UCSD-AML1 (cell line): ENCODE data around the gene TDP2.
A peak's percentile ranks its signal among the peaks of the same experiment; 100 is the strongest.
"Not testable (repeated sequence)": the region's sequence is repeated elsewhere in the genome, so short reads cannot be mapped to it uniquely, and the experiment has no call there.

Experiments
- DNase-seq: peaks from one replicate; lab custom pipeline; 2025; ENCODE audit not compliant: unreplicated experiment; lab: John Stamatoyannopoulos, UW

The TDP2 gene

GRCh38 chr6:24666641-24667377 is at the start of gene TDP2, which contains the start of gene ACOT13:
TSS of gene TDP2 (minus strand) at chr6:24666899. CDS start at chr6:24666862, 37 bp downstream.
TSS of gene ACOT13 (plus strand) at chr6:24667077. CDS start at chr6:24667264, 187 bp downstream.
- DNase-seq = peak; percentile 99

GRCh38 chr6:24710519-24711303 is 44.0 kb upstream of the TDP2 start:
- no peak for DNase-seq

GRCh38 chr6:24709014-24709711 is 42.5 kb upstream of the TDP2 start:
- DNase-seq = no peak

GRCh38 chr6:24708612-24709011 is 41.9 kb upstream of the TDP2 start:
- no peak for DNase-seq

- no peak for DNase-seq
Observed at GRCh38 chr6:24704468-24704867, 37.8 kb upstream of the TDP2 start.

- DNase-seq = no peak
Observed at GRCh38 chr6:24702720-24703282, 36.1 kb upstream of the TDP2 start.

GRCh38 chr6:24699521-24700359 is 33.0 kb upstream of the TDP2 start:
- no peak for DNase-seq

GRCh38 chr6:24696097-24696496 is 29.4 kb upstream of the TDP2 start:
- no peak for DNase-seq

- not testable (repeated sequence) for DNase-seq
Observed at GRCh38 chr6:24695635-24696034, 28.9 kb upstream of the TDP2 start.

- no peak for DNase-seq
Observed at GRCh38 chr6:24694198-24694597, 27.5 kb upstream of the TDP2 start.

- no peak for DNase-seq
Observed at GRCh38 chr6:24692848-24693592, 26.3 kb upstream of the TDP2 start.

- no peak for DNase-seq
Observed at GRCh38 chr6:24692415-24692814, 25.7 kb upstream of the TDP2 start.

GRCh38 chr6:24692003-24692402 is 25.3 kb upstream of the TDP2 start:
- no peak for DNase-seq

- no peak for DNase-seq
Observed at GRCh38 chr6:24691550-24691949, 24.9 kb upstream of the TDP2 start.

GRCh38 chr6:24690593-24690992 is 23.9 kb upstream of the TDP2 start:
- DNase-seq = no peak

- DNase-seq = no peak
Observed at GRCh38 chr6:24689964-24690363, 23.3 kb upstream of the TDP2 start.

- DNase-seq = no peak
Observed at GRCh38 chr6:24686946-24687345, 20.2 kb upstream of the TDP2 start.

- DNase-seq = no peak
Observed at GRCh38 chr6:24686408-24686807, 19.7 kb upstream of the TDP2 start.
